Fibroblast of skin of abdomen (primary cell): Measurements from ENCODE around the gene FPR3.

ENCODE experiments used
- DNase-seq: peaks from one replicate; pipeline ENCODE4 v3.0.0-alpha.2; 2013

Gene FPR3

GRCh38 chr19:51807925-51808324 is 13.0 kb downstream of the FPR3 start:
- DNase-seq = no peak

GRCh38 chr19:51808333-51808986 is 13.5 kb downstream of the FPR3 start:
- peak; percentile 58 for DNase-seq

- no peak for DNase-seq
Observed at GRCh38 chr19:51809787-51810186, 14.8 kb downstream of the FPR3 start.

GRCh38 chr19:51810223-51810622 is 15.3 kb downstream of the FPR3 start:
- DNase-seq = peak; percentile 8

GRCh38 chr19:51811344-51811743 is 16.4 kb downstream of the FPR3 start:
- no peak for DNase-seq

- no peak for DNase-seq
Observed at GRCh38 chr19:51815043-51815442, 20.1 kb downstream of the FPR3 start.

- no peak for DNase-seq
Observed at GRCh38 chr19:51816711-51817110, 21.8 kb downstream of the FPR3 start.

GRCh38 chr19:51820011-51820410 is 25.1 kb downstream of the FPR3 start:
- DNase-seq = no peak

GRCh38 chr19:51820831-51821446 is 26.0 kb downstream of the FPR3 start:
- DNase-seq = no peak

GRCh38 chr19:51821456-51821855 is 26.5 kb downstream of the FPR3 start:
- no peak for DNase-seq

GRCh38 chr19:51821921-51822320 is 27.0 kb downstream of the FPR3 start:
- no peak for DNase-seq

GRCh38 chr19:51822325-51822724 is 27.4 kb downstream of the FPR3 start:
- no peak for DNase-seq

- DNase-seq = no peak
Observed at GRCh38 chr19:51822946-51823345, 28.0 kb downstream of the FPR3 start.

- no peak for DNase-seq
Observed at GRCh38 chr19:51824281-51825005, 29.5 kb downstream of the FPR3 start.

- DNase-seq = no peak
Observed at GRCh38 chr19:51830274-51830673, 35.3 kb downstream of the FPR3 start.

GRCh38 chr19:51837145-51837544 is 42.2 kb downstream of the FPR3 start:
- DNase-seq = no peak

GRCh38 chr19:51861870-51862622 is 67.1 kb downstream of the FPR3 start:
- no peak for DNase-seq

GRCh38 chr19:51873097-51873496 is 78.1 kb downstream of the FPR3 start:
- DNase-seq = no peak
